Natural killer cell treated with Interleukin-12 subunit alpha and Interleukin-12 subunit beta and Interleukin-15 and Interleukin-18, amount 100 ng/mL, for 72 hours (primary cell): Measurements from ENCODE around the gene NFKB2. TPM values are rescaled to one million over a fixed set of nuclear protein-coding genes. Genes with fewer than 3 reads are reported as not detected.
A peak's percentile ranks its signal among the peaks of the same experiment; 100 is the strongest.

Experiments used
- ATAC-seq, 2 donors: fragments of 150-1000 bp; cut with Tn5 transposase in 1 of 2; sonication (Bioruptor Pico), chemical (Tn5 transposase) in 1 of 2; 2 replicates each; pipeline ENCODE4 v1.10.0; 2021
- DNase-seq: peaks from one replicate; pipeline ENCODE4 v3.0.0; 2022; ENCODE audit warnings: low spot score
- H3K27ac Mint-ChIP-seq, 2 donors: 1 replicate in 1 of 2; 2 replicates in 1 of 2; pipeline ENCODE4 v1.8.0; 2022; ENCODE audit warnings: mixed read lengths in 2 of 2, mild to moderate bottlenecking in 1 of 2, moderate library complexity in 1 of 2
- H3K27me3 Mint-ChIP-seq, 2 donors: 1 replicate in 1 of 2; 2 replicates in 1 of 2; pipeline ENCODE4 v1.8.0; 2022; ENCODE audit warnings: mixed read lengths in 2 of 2
- H3K36me3 Mint-ChIP-seq: one replicate; pipeline ENCODE4 v1.8.0; 2022; ENCODE audit warnings: mixed read lengths
- H3K4me1 Mint-ChIP-seq, 2 donors: 1 replicate in 1 of 2; 2 replicates in 1 of 2; pipeline ENCODE4 v1.8.0; 2022; ENCODE audit warnings: low read depth in 2 of 2, mixed read lengths in 2 of 2, mild to moderate bottlenecking in 1 of 2
- H3K4me3 Mint-ChIP-seq: one replicate; pipeline ENCODE4 v1.8.0; 2022; ENCODE audit warnings: mixed read lengths
- H3K9me3 Mint-ChIP-seq: 2 replicates; pipeline ENCODE4 v1.8.0; 2022; ENCODE audit warnings: mixed read lengths
- total RNA-seq, 2 donors: library from RNA; stranded (reverse); gene quantifications; one replicate each; pipeline ENCODE4 v1.2.3, GENCODE V29; 2022

The NFKB2 gene
- total RNA-seq, 2 donors from 2014 or later: 370 to 522 TPM

GRCh38 chr10:102382871-102383270, 12.6 kb upstream of the NFKB2 start:
- Mint-ChIP-seq H3K9me3 (no peaks in the 10 kb centered on the region), H3K4me1 (peaks cover 5 to 20% of the 10 kb centered on the region in 2 donors), H3K27ac (no peak overlapping the region), H3K36me3 (no peaks in the 10 kb centered on the region), H3K4me3 (no peak overlapping the region), H3K27me3 (no peaks in the 10 kb centered on the region)
- ATAC-seq (no peak), DNase-seq (no peak)

GRCh38 chr10:102384053-102384452, 11.5 kb upstream of the NFKB2 start:
- Mint-ChIP-seq H3K27ac (peak overlapping the region in 1 of 2 donors; percentile 60), H3K4me3 (no peak overlapping the region), H3K36me3 (no peaks in the 10 kb centered on the region), H3K27me3 (no peaks in the 10 kb centered on the region), H3K9me3 (no peaks in the 10 kb centered on the region), H3K4me1 (peaks cover 5 to 15% of the 10 kb centered on the region in 2 donors)
- no peak for DNase-seq
- ATAC-seq: no peak

DNA sequence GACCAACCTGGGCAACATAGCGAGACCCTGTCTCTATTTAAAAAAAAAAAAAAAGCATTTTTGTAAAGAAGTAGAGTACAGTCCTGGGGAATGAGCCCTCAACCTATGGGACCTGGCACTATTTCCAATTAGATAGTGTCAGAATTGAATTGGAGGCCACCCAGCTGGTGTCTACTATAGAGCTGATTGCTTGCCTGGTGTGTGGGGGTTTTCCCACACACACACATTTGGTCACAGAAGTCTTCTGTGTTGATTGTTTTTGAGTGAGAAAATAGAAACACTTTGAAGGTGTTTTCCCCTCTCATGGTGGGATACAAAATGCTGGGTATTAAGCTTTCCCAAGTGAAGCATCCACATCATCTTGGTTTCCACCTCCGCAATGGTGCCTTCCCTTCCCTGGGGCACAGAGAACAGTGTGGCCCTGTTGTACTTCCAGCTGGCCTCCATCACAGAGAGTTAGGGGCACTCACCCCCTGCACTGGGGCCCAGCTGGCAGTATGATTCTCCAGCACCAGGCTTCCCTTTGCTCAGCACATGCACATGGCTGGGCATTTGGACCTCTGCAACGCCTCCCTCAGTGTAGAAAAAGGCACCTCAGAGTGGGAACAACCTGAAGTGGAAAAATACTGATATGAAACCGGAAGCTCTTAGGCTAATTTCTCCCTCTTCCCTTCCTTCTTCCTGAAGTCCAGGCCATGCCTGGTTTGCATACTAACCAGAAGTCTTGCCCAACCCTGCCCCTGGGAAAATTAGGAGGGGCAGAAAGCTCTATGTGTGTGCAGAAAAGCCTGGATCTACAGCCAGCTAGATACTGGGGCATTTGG, 10.7 kb upstream of the NFKB2 start:
- no peaks in the 10 kb centered on the region for H3K27me3 Mint-ChIP-seq
- H3K9me3 Mint-ChIP-seq: no peaks in the 10 kb centered on the region
- ATAC-seq (peak in 1 of 2 donors; percentile 30), DNase-seq (no peak)
- H3K36me3 Mint-ChIP-seq: no peaks in the 10 kb centered on the region
- H3K4me3 Mint-ChIP-seq: no peak overlapping the region
- H3K4me1 Mint-ChIP-seq: peaks cover 5 to 14% of the 10 kb centered on the region in 2 donors
- H3K27ac Mint-ChIP-seq: peak overlapping the region; percentile 31 to 74

GRCh38 chr10:102389894-102390293, 5.6 kb upstream of the NFKB2 start:
- ATAC-seq (no peak), DNase-seq (peak; percentile 0)
- Mint-ChIP-seq H3K27ac (no peak overlapping the region), H3K4me1 (peaks cover 22 to 28% of the 10 kb centered on the region in 2 donors), H3K4me3 (no peak overlapping the region), H3K27me3 (no peaks in the 10 kb centered on the region), H3K9me3 (no peaks in the 10 kb centered on the region), H3K36me3 (no peaks in the 10 kb centered on the region)

GRCh38 chr10:102392306-102392705, 3.2 kb upstream of the NFKB2 start:
- Mint-ChIP-seq H3K4me1 (peaks cover 28 to 33% of the 10 kb centered on the region in 2 donors), H3K36me3 (no peaks in the 10 kb centered on the region), H3K9me3 (no peaks in the 10 kb centered on the region), H3K4me3 (peak overlapping the region; percentile 95), H3K27me3 (no peaks in the 10 kb centered on the region), H3K27ac (peak overlapping the region; percentile 95 to 99)
- DNase-seq (peak; percentile 38), ATAC-seq (no peak)

DNA sequence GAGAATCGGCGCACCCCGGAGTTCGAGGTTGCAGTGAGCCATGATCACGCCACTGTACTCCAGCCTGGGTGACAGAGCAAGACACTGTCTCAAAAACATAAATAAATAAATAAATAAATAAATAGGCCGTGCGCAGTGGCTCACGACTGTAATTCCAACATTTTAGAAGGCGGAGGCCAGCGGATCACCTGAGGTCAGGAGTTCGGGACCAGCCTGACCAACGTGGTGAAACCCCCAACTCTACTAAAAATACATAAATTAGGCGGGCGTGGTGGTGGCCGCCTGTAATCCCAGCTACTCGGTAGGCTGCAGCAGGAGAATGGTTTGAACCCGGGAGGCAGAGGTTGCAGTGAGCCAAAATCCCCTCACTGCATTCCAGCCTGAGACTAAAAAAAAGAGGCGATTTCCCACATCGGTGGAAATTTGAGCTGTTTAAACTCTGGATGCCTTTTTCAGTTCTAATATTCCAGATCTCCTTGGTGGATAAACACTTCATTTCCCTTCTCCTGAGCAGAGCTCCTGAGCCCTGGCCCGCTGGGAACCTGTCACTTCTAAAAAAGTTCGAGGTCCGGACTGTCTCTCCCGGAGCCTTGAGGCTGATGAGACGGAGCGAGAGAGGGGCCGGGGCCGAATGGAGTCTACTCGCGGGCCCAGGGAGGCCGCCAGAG, 2.0 kb upstream of the NFKB2 start:
- no peaks in the 10 kb centered on the region for H3K9me3 Mint-ChIP-seq

DNA sequence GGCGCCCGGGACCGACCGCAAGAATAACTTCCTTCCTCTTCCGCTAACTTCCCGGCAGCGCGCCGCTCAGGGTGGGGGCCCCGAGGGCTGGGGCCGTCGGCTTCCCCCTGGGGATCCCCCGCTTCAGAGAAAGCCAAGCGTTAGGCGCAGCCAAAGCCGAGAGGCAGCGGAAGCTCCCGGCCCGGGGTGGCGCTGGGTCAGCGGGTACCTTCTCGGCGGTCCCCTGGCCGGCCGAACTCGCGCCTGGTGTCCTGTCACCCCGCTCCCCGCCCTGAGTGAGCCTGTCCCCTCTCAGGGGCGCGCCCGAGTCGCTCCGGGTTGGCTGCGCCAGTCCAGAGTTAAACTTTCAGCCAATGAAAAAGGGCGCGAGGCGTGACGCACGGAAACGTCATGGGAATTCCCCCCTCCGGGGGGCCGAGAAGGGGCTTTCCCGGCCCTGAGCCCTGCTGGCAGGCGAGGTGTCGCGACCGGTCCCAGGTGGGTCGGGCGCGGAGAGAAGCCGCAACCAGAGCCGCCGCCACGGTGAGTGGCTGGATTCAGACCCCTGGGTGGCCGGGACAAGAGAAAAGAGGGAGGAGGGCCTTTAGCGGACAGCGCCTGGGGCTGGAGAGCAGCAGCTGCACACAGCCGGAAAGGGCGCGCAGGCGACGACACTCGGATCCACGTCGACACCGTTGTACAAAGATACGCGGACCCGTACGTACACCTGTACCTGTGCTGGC, 1.3 kb upstream of the NFKB2 start:
- peak overlapping the region; percentile 95 to 99 for H3K27ac Mint-ChIP-seq
- ATAC-seq (peak; percentile 93 to 94), DNase-seq (peak; percentile 100)
- no peaks in the 10 kb centered on the region for H3K27me3 Mint-ChIP-seq
- H3K4me3 Mint-ChIP-seq: peak overlapping the region; percentile 95
- H3K36me3 Mint-ChIP-seq: peaks cover 7% of the 10 kb centered on the region
- H3K4me1 Mint-ChIP-seq: peaks cover 41 to 47% of the 10 kb centered on the region in 2 donors
- no peaks in the 10 kb centered on the region for H3K9me3 Mint-ChIP-seq

More for the DNA sequence above, 2.0 kb upstream of the NFKB2 start:
- peak overlapping the region; percentile 95 for H3K4me3 Mint-ChIP-seq
- DNase-seq (peak; percentile 25), ATAC-seq (no peak)
- H3K27ac Mint-ChIP-seq: peak overlapping the region; percentile 95 to 99
- peaks cover 40 to 44% of the 10 kb centered on the region in 2 donors for H3K4me1 Mint-ChIP-seq
- H3K36me3 Mint-ChIP-seq: peaks cover 7% of the 10 kb centered on the region
- H3K27me3 Mint-ChIP-seq: no peaks in the 10 kb centered on the region

DNA sequence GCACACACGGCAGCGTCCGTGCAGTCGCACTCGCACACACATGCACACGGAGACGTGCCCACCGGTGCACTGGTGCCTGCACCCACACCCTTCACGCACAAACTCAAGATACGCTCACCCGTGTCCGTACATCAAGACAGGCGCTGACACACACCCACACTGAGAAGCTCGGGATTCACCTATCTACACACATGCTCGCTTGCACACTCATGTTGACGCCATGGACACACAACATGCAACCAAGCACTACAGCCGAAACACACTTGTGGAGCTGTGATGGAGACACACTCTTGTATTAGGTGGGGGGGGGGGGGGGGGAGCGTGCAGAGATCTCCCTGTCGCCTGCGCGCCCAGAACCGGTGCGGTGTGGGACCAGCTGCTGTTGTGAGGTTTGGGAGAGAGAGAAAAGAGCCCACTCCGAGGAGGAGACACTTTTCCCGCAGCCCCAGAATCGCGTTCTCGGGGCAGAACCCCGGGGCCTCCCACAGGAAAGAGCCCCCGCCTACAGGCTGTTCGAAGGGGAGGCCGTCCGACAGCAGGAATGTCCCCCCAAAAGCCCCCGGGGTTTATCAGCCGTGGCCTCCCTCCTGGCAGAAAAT, 605 bp upstream of the NFKB2 start:
- Mint-ChIP-seq H3K27ac (peak overlapping the region; percentile 95 to 99), H3K27me3 (no peaks in the 10 kb centered on the region), H3K9me3 (no peaks in the 10 kb centered on the region), H3K36me3 (peaks cover 7% of the 10 kb centered on the region), H3K4me1 (peaks cover 46 to 52% of the 10 kb centered on the region in 2 donors), H3K4me3 (peak overlapping the region; percentile 95)
- peak; percentile 95 for DNase-seq
- ATAC-seq: peak; percentile 21 to 48

GRCh38 chr10:102396317-102396650, 779 bp downstream of the NFKB2 start:
- Mint-ChIP-seq H3K36me3 (peaks cover 7% of the 10 kb centered on the region), H3K27ac (peak overlapping the region; percentile 95 to 99)

GRCh38 chr10:102396730-102397151, 1.2 kb downstream of the NFKB2 start:
- DNase-seq (peak; percentile 56), ATAC-seq (no peak)
- H3K36me3 Mint-ChIP-seq: peaks cover 7% of the 10 kb centered on the region
- H3K27me3 Mint-ChIP-seq: no peaks in the 10 kb centered on the region
- H3K27ac Mint-ChIP-seq: peak overlapping the region; percentile 95 to 99
- H3K4me1 Mint-ChIP-seq: peaks cover 42 to 51% of the 10 kb centered on the region in 2 donors
- peak overlapping the region; percentile 95 for H3K4me3 Mint-ChIP-seq
- H3K9me3 Mint-ChIP-seq: no peaks in the 10 kb centered on the region

More at GRCh38 chr10:102396317-102396650, 779 bp downstream of the NFKB2 start:
- Mint-ChIP-seq H3K27me3 (no peaks in the 10 kb centered on the region), H3K9me3 (no peaks in the 10 kb centered on the region), H3K4me1 (peaks cover 42 to 51% of the 10 kb centered on the region in 2 donors), H3K4me3 (peak overlapping the region; percentile 95)
- DNase-seq (peak; percentile 59), ATAC-seq (no peak)

- ATAC-seq (no peak), DNase-seq (peak; percentile 54)
- Mint-ChIP-seq H3K4me1 (peaks cover 36 to 50% of the 10 kb centered on the region in 2 donors), H3K4me3 (peak overlapping the region; percentile 95), H3K27ac (peak overlapping the region; percentile 95 to 99), H3K27me3 (no peaks in the 10 kb centered on the region), H3K9me3 (no peaks in the 10 kb centered on the region), H3K36me3 (peaks cover 7% of the 10 kb centered on the region)
Measured at GRCh38 chr10:102397222-102398171, 2.0 kb downstream of the NFKB2 start.

GRCh38 chr10:102398172-102399020, 2.9 kb downstream of the NFKB2 start:
- Mint-ChIP-seq H3K27ac (peak overlapping the region; percentile 95 to 99), H3K4me3 (peak overlapping the region; percentile 95), H3K9me3 (no peaks in the 10 kb centered on the region), H3K36me3 (peaks cover 7% of the 10 kb centered on the region), H3K4me1 (peaks cover 29 to 43% of the 10 kb centered on the region in 2 donors), H3K27me3 (no peaks in the 10 kb centered on the region)
- DNase-seq (peak; percentile 59), ATAC-seq (no peak)
